OCI-LY1 (cell line): ENCODE results near the gene WRNIP1.

Experiments used
- CTCF ChIP-seq: fragments of 200-600 bp; sonication (generic), shearing (Covaris generic); IDR thresholded peaks from 2 replicates; pipeline ENCODE4 v1.5.1; 2017; ENCODE audit warnings: mild to moderate bottlenecking, antibody characterized with exemption, low read length, moderate library complexity, mixed read lengths
- EZH2 ChIP-seq: fragments of 200-600 bp; sonication (generic), shearing (Covaris generic); IDR thresholded peaks from 2 replicates; pipeline ENCODE4 v1.8.0; 2017; ENCODE audit warnings: borderline replicate concordance, mixed run types, mild to moderate bottlenecking, antibody characterized with exemption, low read length, moderate library complexity, mixed read lengths

DNA sequence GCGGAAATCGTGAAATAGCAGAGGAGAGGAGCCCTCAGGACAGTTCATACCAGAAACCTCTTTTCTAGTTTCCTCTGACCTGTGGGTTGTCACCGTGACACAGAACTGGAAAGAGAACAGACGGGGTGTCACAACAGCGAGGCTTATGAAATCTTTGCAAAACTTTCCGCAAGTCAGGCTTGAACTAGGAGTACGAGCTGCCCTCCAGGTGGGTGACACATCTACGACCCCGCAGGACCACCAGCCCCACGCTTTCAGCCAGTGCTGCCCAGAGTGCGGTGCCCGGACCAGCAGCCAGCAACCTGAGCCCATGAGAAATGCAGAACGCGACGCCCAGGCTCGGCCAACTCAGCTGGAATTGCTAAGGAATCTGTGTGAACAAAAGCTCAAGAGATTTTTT is 30.8 kb downstream of the WRNIP1 start:
- TF ChIP-seq EZH2 (no peak), CTCF (no peak)
